Activated CD4-positive, alpha-beta T cell treated with anti-CD3 and anti-CD28 coated beads, Interleukin-2, amount 50 U/mL, for 16 hours (primary cell): ENCODE results near the gene POU6F1.

Experiments
- DNase-seq: peaks from one replicate; pipeline ENCODE4 v3.0.0-alpha.2; 2020

Gene POU6F1

DNA sequence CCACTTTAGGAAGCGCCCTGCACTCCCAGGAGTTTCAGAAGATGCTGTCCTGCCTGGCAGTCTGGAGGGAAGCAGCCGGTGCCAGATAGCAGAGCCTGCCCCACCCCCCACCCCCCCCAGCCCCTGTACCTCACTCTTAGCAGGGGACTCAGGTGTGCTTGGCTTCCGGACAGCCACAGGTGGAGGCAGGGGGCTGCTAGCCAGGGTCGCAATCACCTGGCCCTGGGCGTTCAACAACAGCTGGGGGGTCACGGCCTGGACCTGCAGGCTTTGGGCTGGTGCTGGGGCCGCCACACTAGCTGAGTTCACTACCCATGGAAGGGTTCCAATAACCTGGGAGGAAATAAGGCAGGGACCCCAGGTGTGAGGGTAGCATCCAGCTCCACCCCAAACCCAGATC is 22.0 kb downstream of the POU6F1 start:
- no peak for DNase-seq

DNA sequence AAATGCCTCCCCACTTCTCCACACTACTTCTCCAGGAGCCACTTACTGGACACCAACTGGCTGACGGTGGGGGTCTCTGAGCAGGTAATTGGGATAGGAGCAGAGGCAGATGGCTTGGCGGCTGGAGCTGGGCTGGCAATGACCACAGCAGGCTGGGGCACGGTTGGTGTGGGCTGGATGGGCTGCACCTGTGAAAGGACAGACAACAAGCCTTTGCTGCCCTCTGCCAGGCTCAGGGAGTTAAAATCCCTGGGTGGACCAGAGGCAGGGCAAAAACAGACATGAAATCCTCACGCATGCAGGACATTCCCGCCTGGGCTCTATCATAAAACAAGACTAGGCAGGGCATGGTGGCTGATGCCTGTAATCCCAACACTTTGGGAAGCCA is 25.6 kb downstream of the POU6F1 start:
- DNase-seq, result no peak

DNA sequence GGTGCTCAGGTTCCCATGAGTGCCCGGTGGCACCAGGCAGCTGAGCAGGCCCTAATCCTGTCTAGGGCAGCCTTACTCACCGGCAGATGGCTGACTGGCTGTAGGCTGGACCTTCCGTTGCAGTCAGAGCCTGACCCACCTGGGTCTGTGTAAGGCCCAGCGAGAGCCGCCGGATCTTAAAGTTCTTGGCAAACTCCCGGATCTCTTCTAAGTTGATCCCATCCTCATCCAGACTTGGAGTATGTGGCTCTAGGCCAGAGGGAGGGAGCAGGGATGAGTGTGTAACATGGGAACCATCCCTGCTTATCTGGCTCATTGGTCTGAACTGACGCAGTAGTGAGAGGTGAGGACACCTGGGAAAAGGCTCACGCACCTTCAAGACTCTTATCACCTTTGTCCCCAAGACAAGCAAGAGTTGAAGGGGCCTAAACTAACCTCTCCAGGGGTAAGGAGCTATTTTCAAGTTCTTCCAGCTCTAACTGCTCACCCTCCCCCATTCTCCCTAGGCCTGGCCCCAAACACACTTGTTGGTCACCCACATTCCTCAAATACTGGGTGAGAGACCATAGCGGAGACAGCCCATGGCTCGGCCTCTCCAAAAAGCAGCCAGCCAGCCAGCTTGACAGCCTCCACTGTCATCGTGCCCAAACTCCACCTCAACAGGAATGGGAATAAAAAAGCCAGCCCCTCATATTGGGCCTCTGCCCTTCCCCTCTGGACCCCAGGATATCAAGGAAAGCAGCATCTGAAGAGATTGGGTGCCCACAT is 26.2 kb downstream of the POU6F1 start:
- DNase-seq, result no peak

DNA sequence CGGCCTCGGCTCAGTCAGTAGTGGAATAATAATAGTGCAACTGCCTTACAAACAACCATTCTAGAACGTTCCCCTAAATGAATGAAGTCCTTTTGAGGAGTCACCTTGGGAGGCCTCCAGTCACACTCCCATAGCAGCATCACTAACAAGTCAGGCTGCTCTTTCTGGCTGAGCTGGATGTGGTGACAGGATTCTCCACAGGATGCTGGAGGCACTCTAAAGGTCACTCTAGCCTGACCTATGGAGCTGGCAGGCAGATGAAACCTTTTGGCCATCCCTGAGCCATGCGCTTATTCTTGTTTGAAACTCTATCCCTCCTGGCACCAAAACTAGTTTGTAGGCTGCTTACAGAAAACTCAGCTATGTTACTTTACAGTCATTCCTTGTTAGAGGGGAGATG is 27.0 kb downstream of the POU6F1 start:
- no peak for DNase-seq

DNA sequence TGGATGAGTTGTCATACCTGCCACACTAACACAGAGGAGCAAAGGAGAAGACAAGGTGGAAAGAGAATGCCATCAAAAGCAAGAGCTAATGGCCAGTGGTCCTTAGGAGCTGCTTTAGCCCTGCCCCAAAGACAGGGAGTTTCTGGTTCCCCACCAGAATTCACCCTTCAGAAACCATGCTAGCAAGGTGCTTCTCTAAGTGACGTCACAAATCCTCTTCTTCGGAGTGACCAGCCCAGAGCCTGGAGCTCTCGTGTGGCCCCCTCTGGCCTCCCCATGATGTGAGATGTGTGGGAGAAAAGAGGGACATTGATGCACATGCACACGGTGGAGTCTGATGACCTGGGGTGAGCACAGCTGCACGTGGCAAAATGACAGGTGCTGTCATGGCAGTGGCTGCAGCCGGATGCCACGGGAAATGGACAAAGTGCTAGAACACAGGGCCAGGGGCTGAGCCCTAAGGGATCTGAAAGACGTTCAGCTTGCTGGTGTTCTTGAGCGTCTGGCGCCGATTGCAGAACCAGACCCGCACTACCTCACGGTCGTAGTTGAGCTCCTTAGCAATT is 28.0 kb downstream of the POU6F1 start:
- DNase-seq, result no peak

DNA sequence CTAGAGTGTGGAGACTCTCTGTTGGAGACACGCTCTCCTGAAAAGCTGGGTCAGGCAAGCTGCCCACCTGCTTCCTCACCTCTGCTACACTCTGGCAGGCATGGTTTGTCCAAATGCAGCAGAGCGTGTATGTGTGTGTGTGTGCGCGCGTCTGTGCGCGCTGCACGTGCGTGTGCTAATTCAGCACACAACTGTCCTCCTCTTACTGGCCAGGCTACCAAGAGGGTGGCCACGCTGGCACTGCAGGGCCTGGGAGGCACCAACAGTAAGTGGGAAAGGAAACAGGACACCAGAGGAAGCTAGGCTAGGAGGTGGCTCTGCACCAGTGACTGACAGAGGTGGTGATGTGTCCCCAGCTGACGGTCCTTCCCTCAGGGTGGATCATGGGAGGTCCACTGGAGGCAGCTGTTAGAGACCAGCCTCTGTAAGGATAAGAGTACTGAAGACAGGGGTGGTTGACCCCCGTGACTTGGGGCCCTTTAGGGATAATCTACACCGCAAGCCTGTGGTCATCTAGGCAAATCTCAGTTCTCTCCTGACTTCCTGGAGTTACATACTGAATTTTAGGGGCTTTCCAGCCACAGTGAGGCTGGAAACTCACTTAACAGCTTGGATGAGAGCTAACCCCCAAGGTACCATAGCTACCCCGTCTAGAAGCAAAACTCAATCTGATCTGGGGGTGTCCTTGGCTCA is 29.4 kb downstream of the POU6F1 start:
- DNase-seq, result no peak

DNA sequence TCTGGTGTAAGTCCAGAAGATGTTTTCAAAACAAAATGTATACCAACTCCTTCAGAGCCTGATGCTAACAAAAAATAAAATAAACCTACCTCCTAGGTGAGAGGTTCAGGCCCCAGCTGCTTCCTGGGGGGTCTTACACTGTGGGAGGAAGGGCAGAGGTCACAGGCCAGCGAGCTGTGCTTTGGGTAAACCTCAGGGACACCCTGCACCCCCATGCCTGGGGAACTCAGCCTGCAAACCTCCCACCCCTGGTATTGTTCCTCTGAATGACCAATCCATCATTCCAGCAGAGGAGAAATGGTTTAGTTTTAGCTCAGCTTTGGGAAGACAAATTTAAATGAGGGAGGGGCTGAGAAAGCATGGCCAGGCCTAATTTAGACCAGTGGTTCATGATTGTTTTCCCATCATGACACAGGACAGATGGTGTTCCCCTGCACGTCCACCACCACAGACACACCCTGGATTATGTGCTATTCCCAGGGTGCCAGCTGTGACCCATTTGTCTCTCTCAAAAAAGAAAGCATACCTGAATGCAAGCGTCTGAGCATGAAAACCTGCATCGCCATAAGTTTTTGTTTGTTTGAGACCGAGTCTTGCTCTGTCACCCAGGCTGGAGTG is 30.4 kb downstream of the POU6F1 start:
- no peak for DNase-seq

DNA sequence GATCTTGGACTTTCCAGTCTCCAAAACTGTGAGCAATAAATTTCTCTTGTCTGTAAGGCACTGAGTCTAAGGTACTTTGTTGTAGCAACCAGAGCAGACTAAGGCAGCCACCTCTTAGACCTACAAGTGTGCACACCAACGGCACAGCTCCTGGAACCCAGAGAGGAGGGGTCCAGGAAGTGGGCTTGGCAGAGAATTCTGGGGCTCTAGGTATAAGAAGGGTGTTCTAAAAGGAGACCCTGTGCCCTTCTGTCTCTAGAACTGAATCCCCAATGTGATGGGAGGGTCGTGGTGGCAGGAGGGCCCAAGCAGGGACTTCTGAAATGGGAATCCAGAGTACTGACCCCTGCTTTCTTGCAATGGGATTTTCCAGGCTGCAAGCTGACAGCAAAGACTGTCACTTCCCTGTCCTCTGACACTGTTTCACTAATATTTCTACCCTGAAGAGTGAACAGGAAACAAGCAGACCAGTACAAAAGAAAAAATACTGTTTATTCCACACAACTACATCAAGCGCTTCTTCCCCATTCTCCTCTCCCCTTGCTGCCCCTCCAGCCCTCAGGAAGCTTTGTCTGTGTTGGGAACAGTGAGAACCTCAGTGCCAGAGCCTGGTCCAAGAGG is 31.3 kb downstream of the POU6F1 start:
- DNase-seq, result no peak

DNA sequence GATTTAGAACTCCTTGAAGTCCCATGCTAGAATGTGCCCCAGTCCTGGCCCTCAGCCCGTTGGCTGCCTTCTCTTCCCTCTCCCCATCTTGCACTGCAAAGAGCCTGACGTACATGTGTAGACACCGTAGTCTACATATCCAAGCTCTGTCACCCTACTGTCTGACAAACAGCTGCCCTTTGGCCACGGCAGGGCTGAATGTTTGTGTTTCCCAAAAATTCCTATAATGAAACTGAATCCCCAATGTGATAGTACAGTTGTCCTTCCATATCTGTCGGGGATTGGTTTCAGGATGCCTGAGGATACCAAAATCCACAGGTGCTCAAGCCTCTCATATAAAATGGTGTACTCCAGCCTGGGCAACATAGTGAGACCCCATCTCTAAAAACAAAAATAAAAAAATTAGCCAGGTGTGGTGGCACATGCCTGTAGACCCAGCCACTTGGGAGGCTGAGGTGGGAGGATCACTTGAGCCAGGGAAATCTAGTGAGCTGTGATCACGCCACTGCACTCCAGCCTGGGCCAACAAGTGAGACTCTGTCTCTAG is 32.6 kb downstream of the POU6F1 start:
- no peak for DNase-seq

DNA sequence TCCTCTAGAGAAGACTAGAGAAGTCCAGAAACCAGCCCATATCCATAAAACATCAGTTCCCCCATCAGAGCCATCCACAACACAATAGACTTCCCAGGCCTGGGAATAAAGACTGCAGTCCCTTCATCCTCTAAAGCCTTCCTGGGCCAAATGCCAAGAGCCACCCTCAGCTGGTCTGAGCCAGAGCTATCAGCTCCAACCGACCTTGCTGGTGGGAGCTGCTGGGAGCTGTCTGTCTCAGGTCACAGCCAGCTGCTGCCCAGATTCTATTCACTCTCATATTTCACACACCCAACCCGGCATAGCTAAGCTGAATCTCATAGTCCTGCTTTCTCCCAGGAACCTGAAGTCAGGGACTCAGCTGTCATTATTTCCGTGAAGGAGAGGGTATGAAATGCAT is 34.0 kb downstream of the POU6F1 start:
- no peak for DNase-seq

DNA sequence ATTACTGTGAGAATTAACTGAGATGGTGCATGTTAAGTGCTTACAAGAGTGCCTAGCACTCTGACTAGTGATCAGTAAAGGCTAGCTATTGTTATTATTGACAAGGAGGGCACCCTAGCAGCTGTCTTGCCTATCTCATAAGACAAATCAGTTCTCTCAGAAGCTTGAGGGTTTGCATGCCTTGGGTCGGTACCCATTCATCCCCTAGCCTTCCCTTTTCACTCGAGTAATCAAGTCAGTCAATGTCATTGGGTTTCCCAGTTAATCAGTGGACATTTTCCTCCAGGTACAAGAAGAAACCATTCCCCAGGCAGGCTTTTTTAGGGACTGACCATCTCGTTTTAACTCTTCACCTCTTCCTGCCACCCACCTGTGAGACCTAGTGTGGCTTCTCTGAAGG is 34.5 kb downstream of the POU6F1 start:
- DNase-seq, result no peak

DNA sequence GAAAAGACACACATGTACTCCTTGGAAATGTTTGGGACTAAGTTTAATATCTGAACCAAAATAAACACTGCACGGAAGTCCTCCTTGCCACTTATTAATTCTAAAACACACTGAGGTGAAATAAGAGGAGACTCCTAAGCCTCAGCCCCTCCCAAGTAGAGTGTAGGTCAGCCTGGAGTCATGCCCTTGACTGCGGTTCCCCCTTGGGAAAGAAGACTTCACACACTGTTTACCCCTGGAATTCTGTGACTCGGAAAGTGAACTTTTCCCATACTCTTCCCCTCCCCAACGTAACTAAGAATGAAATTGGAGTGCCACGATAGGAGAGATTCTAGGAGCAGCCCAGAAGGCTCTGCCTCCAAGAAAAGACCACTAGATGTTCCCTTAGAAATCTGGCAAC is 36.3 kb downstream of the POU6F1 start:
- no peak for DNase-seq

DNA sequence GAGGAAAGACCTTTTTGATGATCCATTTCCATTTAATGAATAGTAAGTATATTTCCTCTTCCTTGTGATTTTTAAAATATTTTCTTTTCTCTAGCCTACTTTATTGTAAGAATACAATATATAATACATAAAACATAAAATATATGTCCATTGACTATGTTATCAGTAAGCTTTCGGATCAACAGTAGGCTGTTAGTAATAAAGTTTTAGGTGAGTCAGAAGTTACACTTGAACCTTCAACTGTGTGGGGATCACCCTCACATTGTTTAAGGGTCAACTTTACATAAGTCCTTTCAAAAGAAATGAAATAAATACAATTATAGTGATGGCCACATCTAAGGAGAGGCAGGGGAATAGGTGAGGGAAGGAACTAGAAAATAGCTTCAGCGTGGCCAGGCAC is 40.0 kb downstream of the POU6F1 start:
- DNase-seq, result no peak

DNA sequence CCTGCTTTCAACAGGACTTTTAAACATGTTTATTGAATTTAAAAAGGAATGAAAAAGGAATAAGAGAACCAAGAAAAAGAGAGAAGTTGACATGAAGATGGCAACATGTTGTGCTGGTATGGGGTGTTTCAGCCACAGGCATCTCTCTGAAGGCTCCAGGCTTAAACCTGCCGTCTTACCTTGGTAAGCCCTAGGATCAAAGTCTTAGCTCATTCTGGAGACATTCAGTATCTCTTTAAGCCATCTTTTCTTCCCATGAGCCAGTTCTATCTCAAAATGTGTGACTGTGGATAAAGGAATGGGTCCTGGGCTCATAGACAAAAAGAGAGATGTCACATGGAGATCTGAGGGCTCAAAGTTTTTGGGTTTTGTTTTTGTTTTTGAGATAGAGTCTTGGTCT is 43.4 kb downstream of the POU6F1 start:
- DNase-seq, result no peak

DNA sequence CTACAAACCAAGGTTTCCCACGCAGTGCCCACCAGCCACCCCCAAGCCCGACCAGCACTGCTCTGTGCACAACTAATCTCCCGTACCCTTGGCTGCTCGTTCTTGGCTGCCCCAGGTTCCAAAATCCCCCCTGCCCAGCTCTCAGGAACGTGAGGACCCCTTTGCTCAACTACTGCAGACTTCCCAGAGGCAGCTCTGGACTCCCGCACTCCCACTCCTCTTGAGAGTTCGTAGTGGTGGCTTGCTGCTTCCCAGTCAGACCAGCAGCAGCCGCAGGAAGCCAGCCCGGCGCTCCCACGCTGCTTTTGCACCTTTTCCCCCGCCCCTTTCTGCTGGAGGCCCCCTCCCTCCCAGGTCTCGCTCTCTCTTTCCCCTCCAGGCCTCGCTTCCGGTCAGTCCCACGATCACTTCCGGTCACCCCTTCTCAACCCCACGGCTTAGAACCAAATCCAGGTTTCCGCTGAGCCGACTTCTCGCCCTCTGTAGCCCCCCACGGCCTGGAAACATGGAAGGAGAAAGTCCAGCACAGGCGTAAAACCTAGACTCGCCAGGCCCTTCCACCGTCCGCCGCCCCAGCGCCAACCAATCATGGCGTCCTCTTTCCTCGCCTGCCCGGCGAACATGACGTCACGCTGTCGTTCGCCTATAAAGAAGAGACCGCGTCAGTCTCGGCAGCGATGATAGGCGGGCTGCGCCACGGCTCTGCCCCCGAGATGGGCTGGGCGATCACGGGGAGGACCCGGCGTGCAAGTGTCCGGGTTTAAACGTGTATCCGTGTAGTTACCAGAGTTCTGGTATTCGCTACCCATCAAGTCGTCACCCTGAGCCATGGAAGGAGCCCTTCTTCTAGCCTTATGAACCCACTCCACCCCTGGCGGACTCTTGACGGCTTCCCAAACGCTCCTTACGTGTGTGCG is 45.1 kb downstream of the POU6F1 start, which contains the start of gene TFCP2:
TFCP2 (minus strand) TSS at position 621 of the 917 bp plus-strand sequence. CDS start 713 bp downstream, outside the sequence.
- DNase-seq, result peak; percentile 96

DNA sequence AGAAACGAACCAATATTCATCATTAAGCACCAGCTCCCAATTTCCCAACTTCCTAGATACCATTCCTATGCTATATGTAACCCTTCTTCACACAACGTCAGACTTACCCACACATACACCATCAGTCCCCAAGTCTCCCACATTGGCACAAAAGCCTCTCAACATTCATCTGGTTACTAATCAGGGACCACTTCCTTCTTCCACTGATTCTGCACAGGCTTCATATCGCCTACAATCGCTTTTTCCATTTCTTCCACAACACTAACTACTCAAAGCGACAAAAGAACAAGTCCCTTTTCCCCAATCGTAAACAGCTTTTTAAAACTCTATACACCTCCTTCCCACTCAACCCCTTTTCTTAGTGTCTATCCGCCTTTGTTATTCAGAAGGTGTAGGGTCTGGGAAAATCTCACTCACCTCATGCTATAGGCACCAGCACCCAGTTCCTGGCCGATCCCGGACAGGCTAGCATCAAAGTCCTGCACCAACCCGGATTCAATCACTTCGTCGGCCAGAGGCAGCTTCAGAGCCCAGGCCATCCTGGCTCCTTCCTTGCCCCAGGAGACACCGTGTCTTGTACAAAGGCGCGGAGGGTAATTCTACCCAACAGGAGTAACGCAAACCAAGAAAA is 45.9 kb downstream of the POU6F1 start:
- DNase-seq, result peak; percentile 14

DNA sequence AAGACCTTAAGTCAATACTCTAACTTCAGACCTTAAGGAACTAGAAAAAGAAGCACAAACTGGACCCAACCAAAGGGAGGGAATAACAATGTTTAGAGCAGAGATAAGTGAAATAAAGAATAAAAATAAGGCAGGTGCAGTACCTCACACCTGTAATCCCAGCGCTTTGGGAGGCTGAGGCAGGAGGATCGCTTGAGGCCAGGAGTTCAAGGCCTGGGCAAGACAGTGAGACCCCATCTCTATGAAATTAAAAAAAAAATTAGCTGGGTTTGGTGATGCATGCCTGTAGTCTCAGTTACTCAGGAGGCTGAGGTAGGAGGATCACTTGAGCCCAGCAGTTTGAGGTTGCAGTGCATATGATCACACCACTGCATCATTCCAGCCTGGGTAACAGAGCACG is 54.1 kb downstream of the POU6F1 start:
- DNase-seq, result no peak

DNA sequence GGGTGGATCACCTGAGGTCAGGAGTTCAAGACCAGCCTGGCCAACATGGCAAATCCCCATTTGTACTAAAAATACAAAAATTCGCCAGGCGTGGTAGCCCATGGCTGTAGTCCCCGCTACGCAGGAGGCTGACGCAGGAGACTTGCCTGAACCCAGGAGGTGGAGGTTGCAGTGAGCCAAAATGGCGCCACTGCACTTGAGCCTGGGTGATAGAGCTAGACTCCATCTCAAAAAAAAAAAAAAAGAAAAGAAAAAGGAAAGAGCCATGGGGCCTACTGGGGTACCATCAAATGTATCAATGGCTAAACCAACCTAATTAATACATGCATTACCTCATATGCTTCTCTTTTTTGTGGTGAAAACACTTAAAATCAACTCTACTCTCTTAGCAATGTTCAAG is 55.6 kb downstream of the POU6F1 start:
- no peak for DNase-seq

DNA sequence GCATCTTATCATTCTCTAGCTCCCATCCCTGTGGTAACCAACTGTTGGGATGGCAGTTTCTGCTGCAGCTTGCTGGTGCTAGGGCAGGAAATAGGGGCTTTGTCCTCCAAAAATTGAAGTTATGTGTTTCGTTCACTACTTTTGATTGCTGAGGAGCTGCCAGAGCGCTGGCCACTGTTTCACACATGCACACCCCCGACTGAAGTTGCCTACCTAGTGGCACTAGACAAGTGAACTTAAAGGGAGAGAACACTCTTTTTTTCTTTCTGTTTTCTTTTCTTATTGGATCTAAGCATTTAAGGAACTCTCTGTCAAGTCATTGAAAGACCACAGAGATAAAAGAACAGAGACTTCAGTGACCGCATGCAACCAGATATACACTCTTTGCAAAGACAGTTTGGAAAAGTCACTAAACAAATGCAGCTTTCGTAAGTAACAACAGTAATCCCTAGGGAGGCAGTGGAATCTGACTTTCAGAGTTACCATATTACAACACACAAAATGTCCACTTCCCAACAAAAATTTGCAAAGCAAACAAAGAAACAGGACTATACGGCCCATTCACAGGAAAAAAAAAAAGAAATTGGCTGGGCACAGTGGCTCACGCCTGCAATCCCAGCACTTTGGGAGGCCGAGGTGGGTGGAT is 56.9 kb downstream of the POU6F1 start:
- DNase-seq, result no peak

DNA sequence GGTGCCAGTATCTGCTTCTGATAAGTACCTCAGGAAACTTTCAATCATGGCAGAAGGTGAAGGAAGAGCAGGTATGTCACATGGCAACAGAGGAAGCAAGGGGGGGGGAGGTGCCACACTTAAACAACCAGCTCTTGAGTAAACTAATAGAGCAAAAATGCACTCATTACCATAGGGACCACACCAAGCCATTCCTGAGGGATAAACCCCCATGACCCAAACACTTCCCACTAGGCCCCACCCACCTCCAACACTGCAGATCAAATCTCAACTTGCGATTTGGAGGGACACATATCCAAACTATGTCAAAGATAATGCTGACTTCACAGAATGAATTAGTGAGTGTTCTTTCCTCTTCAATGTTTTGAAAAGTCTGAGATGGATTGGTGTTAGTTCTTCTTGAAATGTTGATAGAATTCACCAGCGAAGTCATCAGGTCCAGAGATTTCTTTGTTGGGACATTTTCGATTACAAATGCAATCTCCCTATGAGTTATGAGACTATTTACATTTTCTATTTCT is 61.6 kb downstream of the POU6F1 start:
- no peak for DNase-seq

DNA sequence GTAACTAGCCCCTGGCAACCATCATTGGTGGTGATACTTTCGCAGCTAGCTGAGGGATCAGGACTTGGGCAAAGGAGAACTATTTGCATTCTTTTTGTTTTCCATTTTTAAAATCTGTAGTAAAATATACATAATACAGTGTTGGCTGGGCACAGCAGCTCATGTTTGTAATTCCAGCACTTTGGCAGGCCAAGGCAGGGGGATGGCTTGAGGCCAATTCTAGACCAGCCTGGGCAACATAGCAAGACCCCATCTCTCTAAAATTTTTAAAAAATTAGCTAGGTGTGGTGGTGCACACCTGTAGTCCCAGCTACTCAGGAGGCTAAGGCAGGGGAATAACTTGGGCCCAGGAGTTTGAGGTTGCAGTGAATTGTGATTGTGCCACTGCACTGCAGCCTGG is 64.9 kb downstream of the POU6F1 start:
- no peak for DNase-seq
